PC-3 (cell line): ENCODE measurements around the gene YAE1. TPM values are rescaled to one million over a fixed set of nuclear protein-coding genes. Genes with fewer than 3 reads are reported as not detected.

Experiments
- ATAC-seq: fragments of 200-7000 bp; cut with Tn5 transposase; 2 replicates; pipeline ENCODE4 v1.9.1; 2020; ENCODE audit warnings: mild to moderate bottlenecking, moderate library complexity
- BruUV-seq: library from RNA; stranded (reverse); fragments of 400-500 nt; replicated peaks from 2 replicates; lab custom pipeline; 2021; lab: Mats Ljungman, UMichigan
- CTCF ChIA-PET: fragments of 300-600 bp; sonication (Branson Sonifier 250); formaldehyde crosslinking; loops from one replicate; lab custom pipeline; 2022; ENCODE audit warnings: antibody characterized with exemption; lab: Charles Lee
- POLR2A ChIA-PET: fragments of 300-600 bp; sonication (Branson Sonifier 250); formaldehyde crosslinking; loops from one replicate; lab custom pipeline; 2022; ENCODE audit warnings: antibody characterized with exemption; ENCODE audit not compliant: unreplicated experiment; lab: Charles Lee
- DNase-seq: peaks from one replicate; pipeline ENCODE4 v3.0.0-alpha.2; 2015
- H2AFZ ChIP-seq: fragments of 300-600 bp; sonication (generic); 2 replicates; pipeline ENCODE4 v1.6.0; 2016; ENCODE audit warnings: antibody characterized with exemption, low read length
- H3F3A ChIP-seq: fragments of 300-600 bp; sonication (generic); one replicate; pipeline ENCODE4 v1.6.0; 2017; ENCODE audit warnings: antibody characterized with exemption, low read length, control low read depth, mild to moderate bottlenecking; ENCODE audit not compliant: unreplicated experiment
- H3K27ac ChIP-seq: fragments of 300-600 bp; sonication (generic); 2 replicates; pipeline ENCODE4 v1.5.1; 2016; ENCODE audit warnings: mild to moderate bottlenecking, low read length
- H3K27me3 ChIP-seq: fragments of 300-600 bp; sonication (generic); 2 replicates; pipeline ENCODE4 v1.6.1; 2016; ENCODE audit warnings: low read length, mixed read lengths
- H3K36me3 ChIP-seq: fragments of 300-600 bp; sonication (generic); 2 replicates; pipeline ENCODE4 v1.6.1; 2016; ENCODE audit warnings: low read depth, mixed run types, low read length, mixed read lengths
- H3K4me1 ChIP-seq: fragments of 300-600 bp; sonication (generic); 2 replicates; pipeline ENCODE4 v1.5.1; 2016; ENCODE audit warnings: low read length; ENCODE audit not compliant: insufficient read depth
- H3K4me2 ChIP-seq: fragments of 300-600 bp; sonication (generic); 2 replicates; pipeline ENCODE4 v1.6.0; 2016; ENCODE audit warnings: low read length
- H3K4me3 ChIP-seq: fragments of 300-600 bp; sonication (generic); 2 replicates; pipeline ENCODE4 v1.5.1; 2016; ENCODE audit warnings: mild to moderate bottlenecking, low read length, mixed read lengths
- H3K79me2 ChIP-seq: fragments of 300-600 bp; sonication (generic); 2 replicates; pipeline ENCODE4 v1.6.1; 2017; ENCODE audit warnings: low read length, mixed read lengths
- H3K9ac ChIP-seq: fragments of 300-600 bp; sonication (generic); 2 replicates; pipeline ENCODE4 v1.6.0; 2016; ENCODE audit warnings: mild to moderate bottlenecking, low read length
- H3K9me2 ChIP-seq: fragments of 300-600 bp; sonication (generic); replicated peaks from 2 replicates; pipeline ENCODE4 v1.6.1; 2016; ENCODE audit warnings: mixed run types, low read length, mixed read lengths
- H3K9me3 ChIP-seq: fragments of 300-600 bp; sonication (generic); 2 replicates; pipeline ENCODE4 v1.6.1; 2016; ENCODE audit warnings: low read length, mixed read lengths
- H4K20me1 ChIP-seq: fragments of 300-600 bp; sonication (generic); 2 replicates; pipeline ENCODE4 v1.6.1; 2016; ENCODE audit warnings: low read length, mixed read lengths
- EZH2 ChIP-seq: fragments of 300-600 bp; sonication (generic); IDR thresholded peaks from one replicate; pipeline ENCODE4 v1.6.1; 2017; ENCODE audit warnings: antibody characterized with exemption, mild to moderate bottlenecking, low read length; ENCODE audit not compliant: unreplicated experiment
- EZH2phosphoT487 ChIP-seq: fragments of 300-600 bp; sonication (generic); IDR thresholded peaks from 2 replicates; pipeline ENCODE4 v1.6.1; 2018; ENCODE audit warnings: mild to moderate bottlenecking, antibody characterized with exemption, low read length, borderline replicate concordance
- intact Hi-C: fragments of 100-400 bp; cut with micrococcal nuclease; formaldehyde crosslinking; loops from 2 replicates; pipeline ENCODE4 v1.9.0; 2023
- total RNA-seq: library from RNA; depleted of rRNA; stranded (reverse); fragments of >200 nt; gene quantifications from 2 replicates; pipeline ENCODE4 v1.2.3, GENCODE V29; 2014
- TF ChIP-seq, protein P1 (sequence below): fragments of 300-600 bp; sonication (generic); conservative IDR thresholded peaks from 2 replicates; pipeline ENCODE4 v1.5.1; 2017; ENCODE audit warnings: antibody characterized with exemption, low read depth, mild to moderate bottlenecking, low read length

The YAE1 gene
- total RNA-seq, 1 experiment from 2014 or later = 23.6 TPM

DNA sequence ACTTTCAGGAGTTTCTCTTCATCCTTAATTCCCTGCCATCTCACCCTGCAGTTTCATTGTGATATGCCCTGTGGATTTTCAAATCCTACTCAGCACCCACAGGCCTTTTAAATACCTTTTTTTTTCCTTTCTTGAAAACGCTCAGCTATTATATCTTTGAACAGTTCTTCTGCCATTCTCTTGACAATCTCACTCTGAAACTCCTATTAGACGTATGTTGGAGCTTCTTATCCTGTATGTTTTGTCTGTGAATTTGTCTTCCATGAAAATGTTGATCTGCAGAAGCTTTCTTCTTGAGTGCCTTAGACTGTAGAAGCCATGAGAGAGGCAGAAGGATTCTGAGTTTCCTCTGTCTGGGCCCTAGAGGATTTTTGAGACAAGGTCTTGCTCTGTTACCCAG lies 18.9 kb upstream of the YAE1 start:
- intact Hi-C loops = no loop called here
- no peak for ATAC-seq
- POLR2A ChIA-PET = no interaction called here
- H3F3A ChIP-seq = no peaks in the 10 kb centered on the region
- no peak overlapping the region for H3K27ac ChIP-seq
- H3K4me2 ChIP-seq = no peak overlapping the region
- no peaks in the 10 kb centered on the region for H3K79me2 ChIP-seq
- no peaks in the 10 kb centered on the region for H4K20me1 ChIP-seq
- H2AFZ ChIP-seq = no peak overlapping the region
- H3K9me2 ChIP-seq = no peaks in the 10 kb centered on the region
- no peak overlapping the region for H3K4me3 ChIP-seq
- CTCF ChIA-PET = no interaction called here
- peaks cover 5% of the 10 kb centered on the region; the same call in 1 of the 2 replicates for H3K4me1 ChIP-seq
- H3K9me3 ChIP-seq = peaks cover 9% of the 10 kb centered on the region; the same call in 1 of the 2 replicates
- H3K27me3 ChIP-seq = no peaks in the 10 kb centered on the region
- no peak for DNase-seq
- no TSS peak for BruUV-seq
- H3K9ac ChIP-seq = no peak overlapping the region
- H3K36me3 ChIP-seq = no peaks in the 10 kb centered on the region
- TF ChIP-seq, protein P1, sequence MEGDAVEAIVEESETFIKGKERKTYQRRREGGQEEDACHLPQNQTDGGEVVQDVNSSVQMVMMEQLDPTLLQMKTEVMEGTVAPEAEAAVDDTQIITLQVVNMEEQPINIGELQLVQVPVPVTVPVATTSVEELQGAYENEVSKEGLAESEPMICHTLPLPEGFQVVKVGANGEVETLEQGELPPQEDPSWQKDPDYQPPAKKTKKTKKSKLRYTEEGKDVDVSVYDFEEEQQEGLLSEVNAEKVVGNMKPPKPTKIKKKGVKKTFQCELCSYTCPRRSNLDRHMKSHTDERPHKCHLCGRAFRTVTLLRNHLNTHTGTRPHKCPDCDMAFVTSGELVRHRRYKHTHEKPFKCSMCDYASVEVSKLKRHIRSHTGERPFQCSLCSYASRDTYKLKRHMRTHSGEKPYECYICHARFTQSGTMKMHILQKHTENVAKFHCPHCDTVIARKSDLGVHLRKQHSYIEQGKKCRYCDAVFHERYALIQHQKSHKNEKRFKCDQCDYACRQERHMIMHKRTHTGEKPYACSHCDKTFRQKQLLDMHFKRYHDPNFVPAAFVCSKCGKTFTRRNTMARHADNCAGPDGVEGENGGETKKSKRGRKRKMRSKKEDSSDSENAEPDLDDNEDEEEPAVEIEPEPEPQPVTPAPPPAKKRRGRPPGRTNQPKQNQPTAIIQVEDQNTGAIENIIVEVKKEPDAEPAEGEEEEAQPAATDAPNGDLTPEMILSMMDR = no peak
- no peak for TF ChIP-seq EZH2

DNA sequence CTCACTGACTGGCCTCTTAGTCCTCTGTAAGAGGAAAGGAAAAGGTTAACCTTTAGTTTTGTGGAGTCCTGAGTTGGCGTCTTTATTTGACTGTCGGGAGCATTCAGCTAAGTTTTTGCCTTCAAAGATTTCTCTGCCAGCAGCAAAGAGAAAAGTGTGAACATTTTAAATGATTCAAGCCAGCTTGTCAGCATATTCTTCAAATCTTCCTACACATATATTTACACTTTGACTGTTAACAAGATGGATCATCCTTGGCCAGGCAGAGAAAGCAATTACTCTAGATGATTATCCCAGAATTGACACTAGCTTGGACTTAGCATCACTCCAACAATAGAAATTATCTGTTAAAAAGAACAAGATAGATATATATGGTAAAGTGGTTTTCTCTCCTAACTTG lies 15.8 kb upstream of the YAE1 start:
- Histone ChIP-seq H2AFZ (no peak overlapping the region), H3K9me3 (peaks cover 9% of the 10 kb centered on the region; the same call in 1 of the 2 replicates), H3K27ac (no peak overlapping the region), H3K9me2 (no peaks in the 10 kb centered on the region), H3K4me1 (peaks cover 5% of the 10 kb centered on the region; the same call in 1 of the 2 replicates), H3K27me3 (no peaks in the 10 kb centered on the region), H3K4me3 (no peak overlapping the region), H4K20me1 (no peaks in the 10 kb centered on the region), H3K36me3 (no peaks in the 10 kb centered on the region), H3K79me2 (no peaks in the 10 kb centered on the region), H3K4me2 (no peak overlapping the region), H3F3A (no peaks in the 10 kb centered on the region), H3K9ac (no peak overlapping the region)
- CTCF ChIA-PET = no interaction called here
- BruUV-seq = no TSS peak
- intact Hi-C loops = no loop called here
- POLR2A ChIA-PET = no interaction called here
- DNase-seq = no peak
- no peak for ATAC-seq
- TF ChIP-seq, protein P1 = no peak
- TF ChIP-seq EZH2phosphoT487 (no peak), EZH2 (no peak)

DNA sequence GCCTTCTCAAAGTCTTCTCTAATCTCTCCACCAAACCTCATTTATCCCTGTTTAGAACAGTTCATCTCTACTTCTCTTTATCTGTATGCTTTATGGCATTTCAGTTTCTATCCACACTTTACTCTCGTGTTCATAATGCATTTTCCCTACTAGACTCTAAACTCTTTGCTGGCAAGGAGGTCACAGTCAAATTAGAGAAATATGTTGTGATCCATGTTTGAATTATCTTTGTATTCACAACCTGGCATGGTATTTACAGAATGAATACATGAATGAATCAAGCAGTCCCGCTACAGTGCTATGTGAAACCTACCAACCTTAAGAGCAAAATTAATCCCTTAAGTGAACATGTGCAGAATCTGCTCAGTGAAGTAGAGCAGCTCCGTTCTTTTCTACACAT lies 12.8 kb upstream of the YAE1 start:
- POLR2A ChIA-PET = no interaction called here
- BruUV-seq = no TSS peak
- no peaks in the 10 kb centered on the region for H4K20me1 ChIP-seq
- H3K79me2 ChIP-seq = no peaks in the 10 kb centered on the region
- H3K4me1 ChIP-seq = peaks cover 5% of the 10 kb centered on the region; the same call in 1 of the 2 replicates
- intact Hi-C loops = no loop called here
- no peak overlapping the region for H3K27ac ChIP-seq
- no peak overlapping the region for H3K4me2 ChIP-seq
- no peak for ATAC-seq
- TF ChIP-seq EZH2 (no peak), EZH2phosphoT487 (no peak)
- TF ChIP-seq, protein P1 = no peak
- H3K9me2 ChIP-seq = no peaks in the 10 kb centered on the region
- no peak overlapping the region for H3K9ac ChIP-seq
- CTCF ChIA-PET = no interaction called here
- no peaks in the 10 kb centered on the region for H3F3A ChIP-seq
- DNase-seq = no peak
- H3K9me3 ChIP-seq = no peaks in the 10 kb centered on the region
- H2AFZ ChIP-seq = no peak overlapping the region
- H3K4me3 ChIP-seq = no peak overlapping the region
- H3K27me3 ChIP-seq = no peaks in the 10 kb centered on the region
- H3K36me3 ChIP-seq = no peaks in the 10 kb centered on the region
